PC-3 (cell line): ENCODE measurements around the gene CANT1. TPM values are rescaled to one million over a fixed set of nuclear protein-coding genes. Genes with fewer than 3 reads are reported as not detected.

Source experiments
- ATAC-seq: fragments of 200-7000 bp; cut with Tn5 transposase; 2 replicates; pipeline ENCODE4 v1.9.1; 2020; ENCODE audit warnings: mild to moderate bottlenecking, moderate library complexity
- BruUV-seq: library from RNA; stranded (reverse); fragments of 400-500 nt; replicated peaks from 2 replicates; lab custom pipeline; 2021; lab: Mats Ljungman, UMichigan
- CTCF ChIA-PET: fragments of 300-600 bp; sonication (Branson Sonifier 250); formaldehyde crosslinking; loops from one replicate; lab custom pipeline; 2022; ENCODE audit warnings: antibody characterized with exemption; lab: Charles Lee
- POLR2A ChIA-PET: fragments of 300-600 bp; sonication (Branson Sonifier 250); formaldehyde crosslinking; loops from one replicate; lab custom pipeline; 2022; ENCODE audit warnings: antibody characterized with exemption; ENCODE audit not compliant: unreplicated experiment; lab: Charles Lee
- DNase-seq: peaks from one replicate; pipeline ENCODE4 v3.0.0-alpha.2; 2015
- H2AFZ ChIP-seq: fragments of 300-600 bp; sonication (generic); 2 replicates; pipeline ENCODE4 v1.6.0; 2016; ENCODE audit warnings: antibody characterized with exemption, low read length
- H3F3A ChIP-seq: fragments of 300-600 bp; sonication (generic); one replicate; pipeline ENCODE4 v1.6.0; 2017; ENCODE audit warnings: antibody characterized with exemption, low read length, control low read depth, mild to moderate bottlenecking; ENCODE audit not compliant: unreplicated experiment
- H3K27ac ChIP-seq: fragments of 300-600 bp; sonication (generic); 2 replicates; pipeline ENCODE4 v1.5.1; 2016; ENCODE audit warnings: mild to moderate bottlenecking, low read length
- H3K27me3 ChIP-seq: fragments of 300-600 bp; sonication (generic); 2 replicates; pipeline ENCODE4 v1.6.1; 2016; ENCODE audit warnings: low read length, mixed read lengths
- H3K36me3 ChIP-seq: fragments of 300-600 bp; sonication (generic); 2 replicates; pipeline ENCODE4 v1.6.1; 2016; ENCODE audit warnings: low read depth, mixed run types, low read length, mixed read lengths
- H3K4me1 ChIP-seq: fragments of 300-600 bp; sonication (generic); 2 replicates; pipeline ENCODE4 v1.5.1; 2016; ENCODE audit warnings: low read length; ENCODE audit not compliant: insufficient read depth
- H3K4me2 ChIP-seq: fragments of 300-600 bp; sonication (generic); 2 replicates; pipeline ENCODE4 v1.6.0; 2016; ENCODE audit warnings: low read length
- H3K4me3 ChIP-seq: fragments of 300-600 bp; sonication (generic); 2 replicates; pipeline ENCODE4 v1.5.1; 2016; ENCODE audit warnings: mild to moderate bottlenecking, low read length, mixed read lengths
- H3K79me2 ChIP-seq: fragments of 300-600 bp; sonication (generic); 2 replicates; pipeline ENCODE4 v1.6.1; 2017; ENCODE audit warnings: low read length, mixed read lengths
- H3K9ac ChIP-seq: fragments of 300-600 bp; sonication (generic); 2 replicates; pipeline ENCODE4 v1.6.0; 2016; ENCODE audit warnings: mild to moderate bottlenecking, low read length
- H3K9me2 ChIP-seq: fragments of 300-600 bp; sonication (generic); replicated peaks from 2 replicates; pipeline ENCODE4 v1.6.1; 2016; ENCODE audit warnings: mixed run types, low read length, mixed read lengths
- H3K9me3 ChIP-seq: fragments of 300-600 bp; sonication (generic); 2 replicates; pipeline ENCODE4 v1.6.1; 2016; ENCODE audit warnings: low read length, mixed read lengths
- H4K20me1 ChIP-seq: fragments of 300-600 bp; sonication (generic); 2 replicates; pipeline ENCODE4 v1.6.1; 2016; ENCODE audit warnings: low read length, mixed read lengths
- CTCF ChIP-seq: fragments of 300-600 bp; sonication (generic); conservative IDR thresholded peaks from 2 replicates; pipeline ENCODE4 v1.5.1; 2017; ENCODE audit warnings: antibody characterized with exemption, low read depth, mild to moderate bottlenecking, low read length
- EZH2 ChIP-seq: fragments of 300-600 bp; sonication (generic); IDR thresholded peaks from one replicate; pipeline ENCODE4 v1.6.1; 2017; ENCODE audit warnings: antibody characterized with exemption, mild to moderate bottlenecking, low read length; ENCODE audit not compliant: unreplicated experiment
- EZH2phosphoT487 ChIP-seq: fragments of 300-600 bp; sonication (generic); IDR thresholded peaks from 2 replicates; pipeline ENCODE4 v1.6.1; 2018; ENCODE audit warnings: mild to moderate bottlenecking, antibody characterized with exemption, low read length, borderline replicate concordance
- intact Hi-C: fragments of 100-400 bp; cut with micrococcal nuclease; formaldehyde crosslinking; loops from 2 replicates; pipeline ENCODE4 v1.9.0; 2023
- total RNA-seq: library from RNA; depleted of rRNA; stranded (reverse); fragments of >200 nt; gene quantifications from 2 replicates; pipeline ENCODE4 v1.2.3, GENCODE V29; 2014

Gene CANT1
- total RNA-seq, 1 experiment from 2014 or later, result 191 TPM

GRCh38 chr17:79017546-79018369, 8.2 kb upstream of the CANT1 start:
- Histone ChIP-seq H3K4me2 (no peak overlapping the region), H3F3A (no peaks in the 10 kb centered on the region), H3K27me3 (no peaks in the 10 kb centered on the region), H3K79me2 (no peaks in the 10 kb centered on the region), H3K9me3 (peaks cover 25% of the 10 kb centered on the region), H3K36me3 (no peaks in the 10 kb centered on the region; the same call in 1 of the 2 replicates), H3K9ac (no peak overlapping the region), H3K9me2 (no peaks in the 10 kb centered on the region), H2AFZ (no peak overlapping the region), H3K27ac (no peak overlapping the region), H4K20me1 (no peaks in the 10 kb centered on the region), H3K4me1 (peaks cover 12% of the 10 kb centered on the region), H3K4me3 (no peak overlapping the region)
- ATAC-seq, result no peak
- intact Hi-C loops, result no loop called here
- DNase-seq, result no peak
- ChIA-PET POLR2A (no interaction called here), CTCF (no interaction called here)
- TF ChIP-seq EZH2 (no peak), EZH2phosphoT487 (no peak), CTCF (no peak)
- no TSS peak for BruUV-seq

GRCh38 chr17:79014158-79014758, 4.7 kb upstream of the CANT1 start:
- peaks cover 8% of the 10 kb centered on the region for H3K79me2 ChIP-seq
- POLR2A ChIA-PET, result no interaction called here
- no peaks in the 10 kb centered on the region; the same call in 1 of the 2 replicates for H3K36me3 ChIP-seq
- TF ChIP-seq EZH2 (no peak), CTCF (no peak), EZH2phosphoT487 (no peak)
- no peaks in the 10 kb centered on the region for H4K20me1 ChIP-seq
- peaks cover 30% of the 10 kb centered on the region for H3K9me3 ChIP-seq
- no peak overlapping the region for H2AFZ ChIP-seq
- H3K4me1 ChIP-seq, result peaks cover 27% of the 10 kb centered on the region
- BruUV-seq, result no TSS peak
- no peak overlapping the region for H3K9ac ChIP-seq
- H3F3A ChIP-seq, result no peaks in the 10 kb centered on the region
- no peak for DNase-seq
- CTCF ChIA-PET, result interaction anchor here (0.6 kb wide), 1 partner anchor 387 kb away, joined by 6 read pairs; no protein-coding TSS in a partner anchor
- H3K27me3 ChIP-seq, result no peaks in the 10 kb centered on the region
- no peak for ATAC-seq
- intact Hi-C loops, result no loop called here
- no peak overlapping the region for H3K4me3 ChIP-seq
- H3K27ac ChIP-seq, result no peak overlapping the region
- H3K9me2 ChIP-seq, result no peaks in the 10 kb centered on the region
- no peak overlapping the region for H3K4me2 ChIP-seq
